Measurements from ENCODE around the gene BRPF3. TPM values are rescaled to one million over a fixed set of nuclear protein-coding genes. Genes with fewer than 3 reads are reported as not detected.
"Not testable (repeated sequence)": the region's sequence is repeated elsewhere in the genome, so short reads cannot be mapped to it uniquely, and the experiment has no call there.

The BRPF3 gene
- total RNA-seq, 3 donors from 2014 or later, result 22.7 to 27.8 (median 26.0) TPM

DNA sequence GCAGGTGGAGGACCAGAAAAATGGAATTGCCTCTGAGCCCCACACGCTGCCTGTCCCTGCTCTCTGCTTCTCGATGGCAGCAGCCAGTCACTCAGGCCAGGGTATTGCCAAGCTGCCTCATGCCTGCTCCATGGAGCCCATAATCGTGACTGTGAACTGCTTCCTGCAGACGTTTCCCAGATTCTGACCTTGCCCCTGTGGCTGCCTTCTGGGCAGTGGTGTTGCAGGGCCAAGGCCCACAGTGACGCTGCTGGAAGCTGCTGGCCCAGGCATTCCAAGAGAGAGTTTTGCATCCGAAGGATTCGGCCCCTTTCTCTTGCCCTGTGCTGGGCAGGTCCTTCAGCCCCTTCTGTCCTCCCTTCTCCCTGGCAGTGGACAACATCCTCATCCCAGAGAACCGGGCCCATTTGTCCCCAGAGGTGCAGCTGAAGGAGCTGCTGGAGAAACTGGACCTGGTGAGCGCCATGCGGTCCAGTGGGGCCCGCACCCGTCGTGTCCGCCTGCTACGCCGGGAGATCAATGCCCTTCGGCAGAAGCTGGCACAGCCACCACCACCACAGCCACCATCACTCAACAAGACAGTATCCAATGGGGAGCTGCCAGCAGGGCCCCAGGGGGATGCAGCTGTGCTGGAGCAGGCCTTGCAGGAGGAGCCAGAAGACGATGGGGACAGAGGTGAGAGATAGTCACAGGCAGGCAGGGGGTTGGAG lies 14.5 kb downstream of the BRPF3 start:
- DNase-seq (no peak), ATAC-seq (no peak)
- H3K9me3 Mint-ChIP-seq, result no peaks in the 10 kb centered on the region
- H3K36me3 Mint-ChIP-seq (ENCODE audit: insufficient read depth), result peaks cover 61% of the 10 kb centered on the region
- peaks cover under 1% of the 10 kb centered on the region for H3K4me1 Mint-ChIP-seq (ENCODE audit: low read depth)
- no peak overlapping the region for H3K4me3 Mint-ChIP-seq
- no peaks in the 10 kb centered on the region for H3K27me3 Mint-ChIP-seq (ENCODE audit: low read depth)

DNA sequence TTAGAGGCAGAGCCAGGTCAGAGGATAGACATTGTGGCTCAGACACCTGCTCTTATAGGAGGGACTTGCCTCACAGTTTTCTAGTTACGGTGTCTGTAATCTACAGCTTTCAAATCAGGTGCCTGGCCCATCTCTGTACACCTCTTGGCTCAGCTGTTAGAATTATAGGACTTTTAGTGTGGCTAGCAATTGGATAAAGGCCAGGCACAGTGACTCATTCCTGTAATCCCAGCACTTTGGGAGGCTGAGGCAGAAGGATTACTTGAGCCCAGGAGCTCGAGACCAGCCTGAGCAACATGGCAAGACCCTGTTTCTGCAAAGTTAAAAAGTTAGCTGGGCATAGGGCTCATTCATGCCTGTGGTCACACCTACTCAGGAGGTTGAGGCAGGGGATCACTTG lies 20.0 kb downstream of the BRPF3 start:
- ATAC-seq (no peak), DNase-seq (no peak)
- Mint-ChIP-seq H3K4me1 (ENCODE audit: low read depth) (no peaks in the 10 kb centered on the region), H3K27me3 (ENCODE audit: low read depth) (no peaks in the 10 kb centered on the region), H3K36me3 (ENCODE audit: insufficient read depth) (peaks cover 50% of the 10 kb centered on the region), H3K9me3 (no peaks in the 10 kb centered on the region), H3K4me3 (no peak overlapping the region)

DNA sequence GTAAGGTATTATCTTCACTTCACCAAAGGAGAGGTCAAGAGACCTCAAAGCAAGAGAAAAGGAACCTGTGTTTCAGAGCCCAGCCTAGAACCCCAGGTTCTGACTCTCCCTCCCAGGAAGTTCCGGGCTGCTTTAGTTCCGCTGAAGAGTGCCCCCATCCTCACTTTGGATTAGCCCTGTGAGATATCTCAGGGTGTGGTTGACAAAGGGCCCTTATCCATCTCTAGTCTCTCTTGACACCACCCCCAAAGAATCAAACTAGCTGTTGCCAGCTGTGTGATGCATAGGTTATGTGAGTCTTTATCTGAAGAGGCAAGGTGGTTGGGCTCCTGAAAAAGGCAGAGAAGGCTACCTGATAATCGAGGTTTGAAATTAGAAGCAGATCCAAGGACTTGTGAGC lies 20.6 kb downstream of the BRPF3 start:
- Mint-ChIP-seq H3K4me1 (ENCODE audit: low read depth) (no peaks in the 10 kb centered on the region), H3K4me3 (no peak overlapping the region), H3K36me3 (ENCODE audit: insufficient read depth) (peaks cover 46% of the 10 kb centered on the region), H3K9me3 (no peaks in the 10 kb centered on the region), H3K27me3 (ENCODE audit: low read depth) (no peaks in the 10 kb centered on the region)
- ATAC-seq (no peak), DNase-seq (no peak)

DNA sequence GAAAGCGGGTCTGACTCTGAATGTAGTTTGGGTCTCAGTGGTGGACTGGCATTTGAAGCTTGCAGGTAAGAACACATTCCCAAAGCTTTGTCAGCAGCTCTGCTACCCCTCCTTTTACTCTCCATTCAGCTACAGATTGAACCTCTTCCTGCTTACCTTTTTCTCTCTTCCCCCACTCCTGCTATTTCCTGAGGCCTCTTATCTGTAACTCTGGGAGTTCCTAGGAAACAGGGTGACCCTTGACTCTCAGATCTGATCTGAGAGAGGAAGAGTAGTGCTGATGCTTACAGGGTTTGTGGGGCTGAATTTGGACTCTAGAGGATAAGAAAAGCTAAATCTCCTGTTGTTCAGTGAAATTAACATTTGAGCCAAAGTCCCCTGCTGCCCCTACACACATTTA lies 21.4 kb downstream of the BRPF3 start:
- Mint-ChIP-seq H3K4me3 (no peak overlapping the region), H3K36me3 (ENCODE audit: insufficient read depth) (peaks cover 51% of the 10 kb centered on the region), H3K4me1 (ENCODE audit: low read depth) (no peaks in the 10 kb centered on the region), H3K27me3 (ENCODE audit: low read depth) (no peaks in the 10 kb centered on the region), H3K9me3 (no peaks in the 10 kb centered on the region)
- no peak for DNase-seq
- no peak for ATAC-seq

DNA sequence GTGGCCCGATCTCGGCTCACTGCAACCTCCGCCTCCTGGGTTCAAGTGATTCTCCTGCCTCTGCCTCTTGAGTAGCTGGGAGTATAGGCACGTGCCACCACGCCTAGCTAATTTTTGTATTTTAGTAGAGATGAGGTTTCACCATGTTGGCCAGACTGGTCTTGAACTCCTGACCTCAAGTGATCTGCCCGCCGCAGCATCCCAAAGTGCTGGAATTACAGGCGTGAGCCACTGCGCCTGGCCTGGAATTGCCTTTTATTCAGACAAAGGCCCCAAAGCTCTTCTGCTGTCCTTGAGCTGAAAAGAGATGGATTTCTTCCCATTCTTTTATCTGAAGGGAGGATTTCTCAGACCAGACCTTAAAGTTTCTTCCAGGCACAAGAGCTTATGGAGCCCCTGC lies 22.0 kb downstream of the BRPF3 start:
- H3K36me3 Mint-ChIP-seq (ENCODE audit: insufficient read depth), result peaks cover 52% of the 10 kb centered on the region
- H3K4me1 Mint-ChIP-seq (ENCODE audit: low read depth); DNase-seq; H3K4me3 Mint-ChIP-seq; H3K27me3 Mint-ChIP-seq (ENCODE audit: low read depth); H3K9me3 Mint-ChIP-seq; ATAC-seq: not testable (repeated sequence)

DNA sequence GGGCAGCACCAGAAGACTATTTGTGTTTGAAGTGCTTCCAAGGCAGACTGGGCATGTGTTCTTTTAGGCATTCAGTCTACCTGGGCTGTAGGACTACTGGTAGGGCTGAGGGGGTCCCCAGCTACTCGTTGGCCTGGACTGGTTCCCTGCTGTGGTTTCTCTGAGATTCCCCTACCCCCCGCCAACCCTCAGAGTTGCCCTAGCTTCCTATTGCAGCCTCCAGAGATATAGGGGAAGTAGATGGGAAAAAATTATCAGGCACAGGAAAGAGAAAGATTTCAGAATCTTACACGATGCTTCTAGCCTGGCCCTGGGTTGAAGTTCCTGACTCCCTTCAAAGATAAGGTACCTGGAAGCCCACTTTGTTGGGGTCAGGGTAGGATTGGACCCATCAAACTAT lies 22.5 kb downstream of the BRPF3 start:
- no peak for DNase-seq
- peaks cover 48% of the 10 kb centered on the region for H3K36me3 Mint-ChIP-seq (ENCODE audit: insufficient read depth)
- H3K4me3 Mint-ChIP-seq, result no peak overlapping the region
- no peak for ATAC-seq
- no peaks in the 10 kb centered on the region for H3K4me1 Mint-ChIP-seq (ENCODE audit: low read depth)
- H3K9me3 Mint-ChIP-seq, result no peaks in the 10 kb centered on the region
- H3K27me3 Mint-ChIP-seq (ENCODE audit: low read depth), result no peaks in the 10 kb centered on the region

DNA sequence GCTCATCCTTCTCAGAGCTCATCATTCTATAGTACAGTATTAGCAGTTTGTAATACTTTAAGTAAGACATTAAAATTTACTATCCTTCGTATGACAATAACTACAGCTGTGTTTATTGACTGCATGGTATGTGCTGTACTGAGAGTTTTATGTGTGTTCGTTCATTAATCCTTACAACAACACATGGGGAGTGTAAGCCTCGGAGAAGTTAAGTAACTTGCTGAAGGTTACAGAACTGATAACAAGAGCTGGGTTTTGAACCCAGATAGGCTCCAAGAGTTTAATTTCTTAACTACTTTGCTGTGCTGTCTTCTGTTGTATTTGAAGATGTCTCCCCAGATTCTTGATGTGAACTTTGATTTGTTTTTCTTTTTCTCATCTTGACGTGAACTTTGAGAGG lies 23.7 kb downstream of the BRPF3 start:
- H3K36me3 Mint-ChIP-seq (ENCODE audit: insufficient read depth), result peaks cover 44% of the 10 kb centered on the region
- no peaks in the 10 kb centered on the region for H3K27me3 Mint-ChIP-seq (ENCODE audit: low read depth)
- ATAC-seq (no peak), DNase-seq (no peak)
- H3K9me3 Mint-ChIP-seq, result no peaks in the 10 kb centered on the region
- no peaks in the 10 kb centered on the region for H3K4me1 Mint-ChIP-seq (ENCODE audit: low read depth)
- no peak overlapping the region for H3K4me3 Mint-ChIP-seq

DNA sequence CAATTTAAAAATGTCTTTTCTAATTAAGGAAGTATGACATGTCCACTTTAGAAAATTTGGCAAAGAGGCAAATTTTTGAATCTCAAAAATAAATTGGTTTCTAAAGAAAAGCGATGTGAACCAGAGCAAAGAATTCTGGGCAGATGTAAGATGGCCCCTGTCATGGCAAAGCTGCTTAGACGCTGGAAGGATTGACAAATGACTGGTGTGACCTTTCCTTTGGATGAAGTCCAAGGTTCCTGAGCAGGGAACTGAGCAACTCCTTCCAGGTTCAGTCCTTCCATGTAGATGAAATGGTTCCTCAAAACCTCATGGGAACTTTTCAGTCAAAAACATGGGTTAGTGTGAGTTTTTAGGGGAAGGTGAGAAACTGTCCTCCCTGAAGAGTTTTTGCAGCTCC lies 25.1 kb downstream of the BRPF3 start:
- Mint-ChIP-seq H3K4me3 (no peak overlapping the region), H3K27me3 (ENCODE audit: low read depth) (no peaks in the 10 kb centered on the region), H3K4me1 (ENCODE audit: low read depth) (no peaks in the 10 kb centered on the region), H3K9me3 (no peaks in the 10 kb centered on the region), H3K36me3 (ENCODE audit: insufficient read depth) (peaks cover 33% of the 10 kb centered on the region)
- no peak for DNase-seq
- ATAC-seq, result no peak

DNA sequence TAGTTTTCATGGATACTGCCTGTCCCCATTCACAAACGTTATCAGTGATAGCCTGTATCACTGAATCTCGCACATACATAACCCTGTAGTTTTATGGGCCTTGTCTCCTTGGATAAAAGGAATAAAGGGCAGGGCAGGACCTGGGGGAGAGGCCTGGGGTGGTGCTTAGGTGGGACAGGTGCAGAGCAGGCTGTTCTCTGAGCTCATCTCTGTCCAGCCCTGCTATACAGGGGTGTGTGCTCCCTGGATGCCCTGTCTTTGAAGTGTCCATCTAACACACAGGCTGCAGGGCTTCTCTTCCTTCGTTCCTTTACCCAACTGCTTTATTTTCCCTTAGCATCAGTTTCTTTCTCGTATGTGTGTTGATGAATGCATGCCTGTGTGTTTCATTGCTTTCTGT lies 26.4 kb downstream of the BRPF3 start:
- no peaks in the 10 kb centered on the region for H3K4me1 Mint-ChIP-seq (ENCODE audit: low read depth)
- ATAC-seq (no peak), DNase-seq (no peak)
- H3K36me3 Mint-ChIP-seq (ENCODE audit: insufficient read depth), result peaks cover 34% of the 10 kb centered on the region
- H3K27me3 Mint-ChIP-seq (ENCODE audit: low read depth), result no peaks in the 10 kb centered on the region
- H3K4me3 Mint-ChIP-seq, result no peak overlapping the region
- no peaks in the 10 kb centered on the region for H3K9me3 Mint-ChIP-seq

DNA sequence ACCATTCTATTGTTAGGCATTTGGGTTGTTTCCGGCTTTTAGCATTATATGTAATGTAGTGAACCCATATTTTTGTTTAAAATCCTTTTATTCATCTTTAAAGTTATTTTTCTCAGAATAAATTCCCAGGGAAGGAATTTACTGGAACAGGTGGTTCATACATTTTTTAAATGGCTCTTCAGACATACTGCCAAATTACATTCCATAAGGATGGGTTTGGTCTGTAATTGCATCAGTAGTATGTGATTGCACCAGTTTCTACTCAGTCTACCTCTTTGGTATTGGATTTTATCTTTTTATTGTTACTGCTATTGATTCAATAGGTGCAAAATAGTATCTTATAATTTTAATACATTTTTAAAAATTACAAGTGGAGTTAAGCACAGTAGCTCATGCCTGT lies 27.2 kb downstream of the BRPF3 start:
- no peaks in the 10 kb centered on the region for H3K27me3 Mint-ChIP-seq (ENCODE audit: low read depth)
- no peak overlapping the region for H3K4me3 Mint-ChIP-seq
- no peaks in the 10 kb centered on the region for H3K4me1 Mint-ChIP-seq (ENCODE audit: low read depth)
- H3K9me3 Mint-ChIP-seq, result no peaks in the 10 kb centered on the region
- DNase-seq, result no peak
- no peak for ATAC-seq
- peaks cover 33% of the 10 kb centered on the region for H3K36me3 Mint-ChIP-seq (ENCODE audit: insufficient read depth)

DNA sequence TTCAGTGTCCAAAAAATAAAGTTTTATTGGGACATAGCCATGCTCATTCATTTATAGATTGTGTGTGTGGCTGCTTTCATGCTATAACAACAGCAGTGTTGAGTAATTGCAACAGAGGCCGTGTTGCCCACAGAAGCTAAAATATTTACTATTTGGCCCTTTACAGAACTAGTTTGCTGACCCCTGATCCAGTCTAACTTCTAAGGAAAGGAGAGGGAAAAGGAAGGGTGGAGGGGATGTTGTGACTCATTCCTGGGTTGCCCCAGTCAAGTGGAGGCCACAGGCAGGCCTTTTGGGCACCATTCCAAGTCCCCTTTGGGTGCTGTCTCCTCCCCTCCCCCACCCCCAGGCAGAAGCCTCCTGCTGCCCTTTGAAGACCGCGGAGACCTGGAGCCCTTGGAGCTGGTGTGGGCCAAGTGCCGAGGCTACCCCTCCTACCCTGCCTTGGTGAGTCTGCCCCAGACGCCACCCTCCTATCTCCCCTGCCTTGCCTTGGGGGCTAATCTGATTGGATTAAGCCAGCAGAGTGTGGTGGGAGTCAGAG lies 28.4 kb downstream of the BRPF3 start:
- Mint-ChIP-seq H3K36me3 (ENCODE audit: insufficient read depth) (peaks cover 42% of the 10 kb centered on the region), H3K9me3 (no peaks in the 10 kb centered on the region), H3K27me3 (ENCODE audit: low read depth) (no peaks in the 10 kb centered on the region), H3K4me3 (no peak overlapping the region), H3K4me1 (ENCODE audit: low read depth) (no peaks in the 10 kb centered on the region)
- DNase-seq (no peak), ATAC-seq (no peak)

DNA sequence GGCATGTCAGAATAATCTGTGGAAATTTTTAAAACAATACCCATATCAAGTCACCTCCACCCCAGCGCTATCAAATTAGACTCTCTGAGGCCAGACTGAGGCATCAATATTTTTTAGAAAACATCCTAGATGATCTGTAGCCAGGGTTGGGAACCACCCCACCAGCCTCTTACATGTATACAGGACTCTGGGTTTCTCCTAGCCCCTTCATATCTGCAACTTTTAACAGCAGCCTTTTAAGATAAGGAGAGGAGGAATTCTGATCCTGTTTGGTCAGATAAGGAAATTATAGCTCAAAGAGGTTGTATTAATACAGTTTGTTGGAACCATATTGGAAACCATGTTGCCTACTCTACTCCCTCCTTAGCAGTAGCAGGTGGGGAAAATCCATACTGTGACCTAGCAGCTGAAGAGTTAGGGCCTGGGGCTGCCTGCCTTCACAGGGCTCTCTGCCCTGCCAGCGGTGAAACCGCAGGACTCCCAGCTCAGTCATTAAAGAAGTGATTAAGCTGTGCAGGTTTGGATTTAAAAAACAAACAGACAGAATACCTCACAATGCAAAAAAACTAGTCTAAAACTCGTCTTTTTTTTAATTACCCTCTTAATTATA lies 30.0 kb downstream of the BRPF3 start:
- ATAC-seq (no peak), DNase-seq (no peak)
- Mint-ChIP-seq H3K9me3 (no peaks in the 10 kb centered on the region), H3K27me3 (ENCODE audit: low read depth) (no peaks in the 10 kb centered on the region), H3K4me1 (ENCODE audit: low read depth) (no peaks in the 10 kb centered on the region), H3K4me3 (no peak overlapping the region), H3K36me3 (ENCODE audit: insufficient read depth) (peaks cover 52% of the 10 kb centered on the region)

DNA sequence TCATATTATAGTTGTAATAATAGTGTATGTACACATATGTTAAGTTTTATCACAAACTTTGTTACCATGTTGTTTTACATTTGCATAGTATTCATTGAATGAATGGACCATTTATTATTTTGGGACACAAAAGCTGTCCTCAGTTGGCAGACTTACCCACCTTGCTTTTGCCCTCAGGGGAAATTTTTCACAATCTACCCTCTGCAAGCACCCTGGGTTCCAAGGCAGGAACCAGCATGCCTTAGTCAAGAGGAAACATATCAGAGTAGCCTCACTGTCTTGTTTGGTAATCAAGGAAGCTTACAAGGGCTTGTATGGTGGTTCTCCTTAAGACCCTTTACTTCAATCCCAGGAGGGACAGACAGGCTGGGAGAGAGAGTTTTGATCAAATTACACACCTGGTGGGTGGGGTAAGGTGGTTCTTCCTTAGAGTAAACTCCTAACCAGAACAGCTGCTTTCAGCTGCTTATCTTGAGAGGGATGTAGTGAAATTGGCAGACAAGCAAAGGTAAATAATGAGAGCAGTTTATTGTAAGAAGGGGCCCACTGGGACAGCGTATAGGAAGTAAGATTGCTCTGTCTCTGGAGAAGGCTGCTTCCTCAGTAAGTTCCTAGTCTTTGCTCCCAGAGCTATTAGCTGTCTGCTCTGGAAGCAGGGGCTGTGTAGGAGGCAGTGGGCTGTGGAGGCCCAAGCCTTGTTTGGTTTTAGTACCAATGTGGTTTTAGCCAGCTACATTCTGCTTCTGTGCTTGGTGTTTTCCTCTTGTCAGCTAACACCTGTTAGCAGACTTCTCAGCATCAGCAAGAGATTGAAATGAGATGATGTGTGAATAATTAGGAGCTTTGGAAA lies 31.1 kb downstream of the BRPF3 start:
- Mint-ChIP-seq H3K9me3 (no peaks in the 10 kb centered on the region), H3K4me1 (ENCODE audit: low read depth) (no peaks in the 10 kb centered on the region), H3K4me3 (no peak overlapping the region), H3K36me3 (ENCODE audit: insufficient read depth) (peaks cover 51% of the 10 kb centered on the region), H3K27me3 (ENCODE audit: low read depth) (no peaks in the 10 kb centered on the region)
- no peak for ATAC-seq
- no peak for DNase-seq

DNA sequence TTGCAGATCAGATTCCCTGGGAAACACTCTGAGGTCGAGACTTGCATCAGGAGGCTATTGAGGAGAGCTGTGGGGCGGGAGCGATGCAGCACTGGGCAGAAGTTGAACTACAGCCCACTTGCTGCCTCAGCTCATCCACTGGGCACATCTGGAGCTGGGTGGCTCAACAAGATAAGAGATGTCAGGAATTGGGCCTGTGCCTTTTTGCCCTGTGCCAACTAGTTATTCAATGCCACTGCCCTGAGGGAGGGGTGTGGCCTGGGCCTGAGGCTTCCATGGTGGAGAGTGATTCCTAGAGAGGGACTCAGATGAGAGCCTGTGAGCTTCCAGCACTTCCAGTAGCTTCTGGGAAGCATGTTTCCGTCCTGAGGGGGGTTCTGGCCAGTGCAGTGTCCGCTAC lies 32.7 kb downstream of the BRPF3 start:
- Mint-ChIP-seq H3K36me3 (ENCODE audit: insufficient read depth) (peaks cover 44% of the 10 kb centered on the region), H3K27me3 (ENCODE audit: low read depth) (no peaks in the 10 kb centered on the region), H3K4me3 (no peak overlapping the region), H3K4me1 (ENCODE audit: low read depth) (no peaks in the 10 kb centered on the region), H3K9me3 (no peaks in the 10 kb centered on the region)
- ATAC-seq (no peak), DNase-seq (no peak)
